CD4-positive, alpha-beta T cell treated with Interleukin-1 beta for 1 hour (primary cell): ENCODE measurements around the gene LDLRAP1.
A peak's percentile ranks its signal among the peaks of the same experiment; 100 is the strongest.

ENCODE experiments used
- DNase-seq, 2 donors: peaks; one replicate each; pipeline ENCODE4 v3.0.0-alpha.2; 2020 to 2022

LDLRAP1 gene

DNA sequence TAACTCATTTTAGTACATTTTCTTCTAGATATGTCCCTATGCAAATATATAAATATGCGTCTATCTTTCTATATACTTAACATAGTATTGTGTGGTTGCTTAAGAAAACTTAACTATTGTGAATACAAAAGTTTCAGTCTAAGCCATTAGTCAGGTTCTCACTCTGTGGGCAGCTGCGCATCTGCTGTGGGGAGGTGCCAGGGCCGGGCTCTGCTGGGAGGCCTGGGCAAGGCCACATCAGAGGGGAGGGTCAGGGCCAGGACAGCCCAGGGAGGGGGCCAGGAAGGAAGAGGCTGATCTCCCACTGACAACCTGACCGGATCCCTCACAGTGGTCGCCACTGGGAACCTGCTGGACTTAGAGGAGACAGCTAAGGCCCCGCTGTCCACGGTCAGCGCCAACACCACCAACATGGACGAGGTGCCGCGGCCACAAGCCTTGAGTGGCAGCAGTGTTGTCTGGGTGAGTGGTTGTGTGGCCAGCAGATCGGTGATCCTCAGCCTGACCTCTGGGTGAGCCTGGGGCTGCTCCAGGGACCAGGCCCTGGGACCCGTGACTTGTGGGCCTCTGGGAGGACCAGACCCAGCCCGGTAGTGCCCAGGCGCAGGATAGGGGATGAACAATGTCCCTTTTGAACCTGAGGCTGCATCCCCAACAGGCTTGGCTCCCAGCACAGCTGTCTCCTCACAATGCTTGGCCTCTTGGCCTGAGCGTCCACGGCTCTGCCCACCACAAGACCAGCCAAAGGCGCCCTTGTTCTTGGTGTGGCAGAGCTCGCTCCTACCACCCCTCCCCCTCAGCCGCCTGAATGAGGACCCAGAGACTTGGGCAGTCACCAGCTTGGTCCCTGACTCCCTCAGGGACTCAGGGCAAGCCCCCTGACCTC, 20.2 kb downstream of the LDLRAP1 start:
- no peak for DNase-seq

DNA sequence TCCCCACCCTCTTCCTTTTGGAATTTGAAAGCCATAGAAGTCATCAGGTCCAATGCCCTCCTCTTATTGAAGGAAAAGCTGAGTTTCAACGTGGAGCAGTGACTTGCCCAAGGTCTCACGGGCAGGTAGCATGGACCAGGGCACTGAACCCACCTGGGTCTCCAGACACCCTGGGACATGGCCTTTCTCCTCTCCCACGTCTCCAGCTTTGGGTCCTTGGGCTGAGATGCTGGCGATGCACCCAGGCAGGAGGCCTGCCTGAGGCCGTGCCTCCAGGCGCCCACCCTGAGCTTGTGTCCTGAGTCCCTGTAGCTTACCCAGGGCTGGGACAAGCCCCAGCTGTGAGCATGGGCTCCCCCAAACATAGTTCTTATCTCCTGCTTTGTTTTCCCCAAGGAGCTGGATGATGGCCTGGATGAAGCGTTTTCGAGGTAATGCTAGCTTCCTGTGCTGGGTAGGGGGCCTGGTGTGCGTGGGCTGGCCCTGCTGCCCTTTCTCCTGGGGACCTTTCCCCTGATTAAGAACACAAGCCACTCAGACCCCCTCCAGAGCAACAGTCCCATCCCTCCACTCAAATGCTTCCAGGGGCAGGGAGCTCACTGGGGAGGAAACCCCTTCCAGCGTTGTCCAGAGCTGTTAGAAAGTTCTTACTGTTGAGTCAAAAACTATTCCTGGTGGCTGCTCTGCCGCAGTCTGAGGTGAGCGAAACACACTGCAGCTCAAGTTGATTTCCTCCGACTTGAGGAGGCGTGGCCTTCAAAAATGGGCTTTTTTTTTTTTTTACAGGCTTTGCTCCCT, 21.6 kb downstream of the LDLRAP1 start:
- peak in 1 of 2 donors; percentile 32 for DNase-seq

DNA sequence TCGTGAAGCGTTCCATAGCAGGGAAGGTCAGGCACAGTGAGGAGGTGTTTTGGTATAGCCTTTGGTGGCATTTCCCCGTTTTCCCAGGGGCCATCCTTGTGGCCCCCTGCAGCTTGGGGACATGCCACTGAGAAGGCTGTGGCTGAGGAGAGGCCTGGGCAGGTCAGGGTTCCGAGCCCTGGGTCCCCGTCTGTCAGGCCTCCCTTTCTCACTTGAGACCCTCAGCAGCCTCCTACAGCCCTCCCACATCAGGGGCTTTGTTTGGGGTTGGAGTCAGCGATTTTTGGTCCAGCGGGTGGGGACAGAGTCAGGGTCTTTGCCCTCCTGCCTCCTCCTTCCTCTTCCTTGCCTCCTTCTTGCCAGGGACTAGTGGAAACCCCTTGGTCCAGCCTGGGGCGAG, 22.2 kb downstream of the LDLRAP1 start:
- DNase-seq: no peak

DNA sequence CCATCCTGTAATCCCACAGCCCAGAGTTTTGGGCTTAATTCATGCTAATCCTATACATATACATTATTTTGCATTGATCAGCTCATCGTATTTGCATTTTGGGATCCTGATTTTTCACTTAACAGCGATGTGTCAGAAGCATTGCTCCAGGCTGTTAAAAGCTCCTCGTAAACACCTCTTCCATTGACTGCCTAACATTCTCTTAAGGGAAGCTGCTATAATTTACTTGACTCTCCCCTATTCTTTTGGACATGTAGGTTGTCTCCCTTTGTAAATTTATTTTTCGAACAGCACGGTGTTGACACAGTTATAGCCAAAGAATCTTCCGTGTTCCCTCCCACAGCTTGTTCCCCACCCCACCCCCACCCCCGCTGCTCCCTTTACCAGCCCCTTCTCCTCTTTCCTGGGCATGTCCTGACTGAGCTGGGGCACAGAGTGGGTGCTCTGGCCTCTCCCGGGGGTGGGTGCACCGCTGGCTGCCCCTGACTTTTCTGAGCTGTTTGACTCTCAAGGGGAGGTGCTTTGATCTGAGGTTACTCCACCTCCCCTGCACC, 22.8 kb downstream of the LDLRAP1 start:
- no peak for DNase-seq

DNA sequence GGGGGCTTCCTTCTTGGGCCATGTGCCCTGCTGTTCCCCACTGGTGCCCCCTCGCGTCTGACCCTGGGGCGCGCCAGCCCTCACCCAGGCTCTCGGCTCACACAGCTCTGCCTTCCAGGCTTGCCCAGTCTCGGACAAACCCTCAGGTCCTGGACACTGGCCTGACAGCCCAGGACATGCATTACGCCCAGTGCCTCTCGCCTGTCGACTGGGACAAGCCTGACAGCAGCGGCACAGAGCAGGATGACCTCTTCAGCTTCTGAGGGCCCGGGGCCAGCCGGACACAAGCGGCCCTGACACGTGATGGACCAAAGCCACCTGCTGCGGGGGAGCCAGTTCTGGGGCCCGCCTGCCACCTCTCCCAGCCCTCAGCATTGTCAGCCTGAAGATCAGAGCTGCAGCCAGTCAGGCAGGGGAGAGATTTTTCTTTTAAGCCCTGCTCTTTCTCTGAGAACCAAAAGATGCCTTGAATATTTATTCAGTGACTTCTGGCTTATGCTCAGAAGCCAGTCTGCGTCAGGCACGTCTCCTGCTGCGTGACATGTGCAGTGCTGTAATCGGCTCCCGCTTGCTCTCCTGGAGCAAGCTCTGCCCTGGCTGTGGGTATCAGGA, 23.4 kb downstream of the LDLRAP1 start:
- no peak for DNase-seq

DNA sequence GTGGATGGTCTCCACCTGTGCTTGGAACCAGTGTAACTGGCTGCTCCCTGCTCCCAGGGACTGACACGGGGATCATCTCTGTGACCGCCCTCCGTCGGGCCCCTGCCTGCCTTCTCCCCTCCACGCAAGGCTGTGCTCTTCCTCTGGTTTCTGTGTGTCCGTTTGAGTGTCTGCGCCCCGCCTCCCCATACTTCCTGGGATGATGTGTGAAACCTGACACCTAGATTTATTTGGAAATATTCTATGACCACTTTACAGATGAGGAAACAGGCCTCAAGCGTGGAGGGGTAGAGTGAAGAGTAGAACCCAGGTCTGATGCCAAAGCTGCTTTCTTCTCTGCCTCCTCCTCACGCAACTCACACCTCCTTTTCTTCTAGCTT, 24.3 kb downstream of the LDLRAP1 start:
- no peak for DNase-seq

DNA sequence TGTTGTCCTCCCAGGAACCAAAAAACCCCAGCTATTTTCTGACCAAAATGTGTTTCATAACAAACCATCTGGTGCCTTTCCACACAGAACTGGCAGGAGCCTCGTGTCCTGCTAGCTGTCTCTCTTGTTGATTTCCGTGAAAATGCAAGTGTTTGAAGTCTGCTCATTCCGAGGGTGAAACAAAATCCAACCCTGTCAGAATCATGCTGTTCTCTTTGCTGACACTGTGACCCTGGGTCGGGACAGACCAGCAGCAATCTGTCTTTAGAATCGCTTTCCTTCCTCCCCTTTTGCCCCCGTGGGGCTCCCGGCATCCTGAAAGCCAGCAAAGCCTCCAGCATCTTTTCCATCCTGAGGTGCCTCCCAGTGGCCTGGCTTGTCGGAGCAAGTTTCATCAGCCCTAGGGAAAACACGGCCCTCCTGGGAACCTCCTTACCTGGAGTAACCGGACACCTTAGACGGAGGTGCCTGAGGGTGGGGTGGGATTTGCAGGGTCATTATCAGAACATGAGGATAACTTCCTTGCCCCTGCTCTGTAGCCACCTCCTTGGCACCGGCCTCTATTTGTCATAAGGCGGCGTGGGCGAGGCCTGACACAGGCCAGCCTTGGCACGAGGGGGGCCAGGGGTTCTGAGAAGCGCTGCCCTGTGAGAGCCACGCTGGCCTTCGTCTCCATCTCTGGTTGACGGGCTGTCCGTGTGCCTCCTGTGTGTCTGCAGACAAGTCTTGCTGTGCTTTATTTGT, 24.9 kb downstream of the LDLRAP1 start:
- no peak for DNase-seq

DNA sequence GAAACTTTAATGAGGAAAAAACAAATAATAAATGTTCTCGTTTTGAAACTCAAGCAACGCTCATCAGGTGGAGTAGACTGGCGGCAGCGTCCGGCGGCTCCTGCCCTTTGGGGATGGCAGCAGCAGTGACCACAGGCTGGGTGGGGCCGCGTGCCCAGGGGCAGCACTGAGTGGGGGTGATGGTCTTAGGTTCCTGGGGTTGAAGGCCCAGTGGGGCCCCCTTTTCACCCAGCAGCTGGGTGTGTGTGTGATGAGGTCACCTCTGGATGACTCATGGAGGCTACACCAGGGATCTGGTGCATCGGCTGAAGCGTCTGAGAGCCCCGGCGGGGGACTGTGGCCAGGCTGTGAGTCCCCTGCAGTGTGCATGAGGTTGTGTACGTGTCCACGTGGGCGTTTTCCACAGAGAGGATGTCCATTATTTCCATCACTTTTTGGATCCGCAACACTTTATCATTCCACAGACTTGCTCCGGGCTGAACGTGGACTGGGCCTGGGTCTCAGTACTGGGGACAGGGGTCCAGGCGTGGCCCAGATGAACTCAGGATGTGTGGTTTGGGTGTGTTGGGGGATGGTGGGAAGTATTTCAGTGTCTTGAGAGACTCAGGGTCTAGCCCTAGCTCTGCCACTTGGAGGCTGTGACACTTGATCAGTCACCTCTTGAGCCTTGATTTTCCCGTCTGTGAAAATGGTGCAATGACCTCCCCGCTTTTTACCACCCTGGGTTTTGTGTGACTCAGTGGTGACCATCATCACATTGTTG, 25.6 kb downstream of the LDLRAP1 start:
- no peak for DNase-seq

DNA sequence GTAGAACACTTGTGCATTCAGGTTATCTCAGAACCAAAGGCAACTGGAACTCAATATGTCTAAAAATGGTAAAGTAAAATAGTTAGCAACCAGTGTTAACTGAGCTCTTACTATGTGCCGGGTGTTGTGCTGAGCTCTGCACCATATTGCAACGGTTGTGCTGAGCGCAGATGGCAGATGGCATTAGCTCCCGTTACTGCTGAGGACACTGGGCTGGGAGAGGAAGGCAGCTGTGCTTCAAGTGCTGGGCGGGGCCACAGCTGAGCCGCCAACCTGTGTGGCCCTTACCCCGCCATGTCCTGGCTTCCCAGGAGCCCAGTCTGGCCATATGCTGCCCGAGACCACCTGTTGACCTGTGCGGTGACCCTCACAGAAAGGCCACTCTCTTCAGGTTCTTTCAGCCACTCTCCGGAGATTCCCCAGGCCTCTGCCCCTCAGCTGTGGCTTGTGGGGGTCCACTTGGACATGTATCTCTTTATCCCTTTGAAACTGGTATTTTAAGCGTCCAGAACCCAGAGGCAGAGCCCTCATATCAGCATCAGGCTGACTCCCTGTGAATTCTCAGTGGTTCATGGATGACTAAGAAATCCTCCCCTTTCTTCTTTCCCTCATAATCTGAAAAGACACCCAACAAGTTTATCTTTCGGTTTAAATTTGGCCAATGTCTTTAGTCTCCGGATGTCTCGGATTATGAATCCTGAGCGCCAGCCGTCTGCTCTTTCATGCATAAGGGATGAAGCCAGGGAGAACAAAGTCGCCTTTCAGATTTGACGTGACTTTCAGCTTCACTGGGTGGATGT, 26.4 kb downstream of the LDLRAP1 start:
- DNase-seq: no peak

DNA sequence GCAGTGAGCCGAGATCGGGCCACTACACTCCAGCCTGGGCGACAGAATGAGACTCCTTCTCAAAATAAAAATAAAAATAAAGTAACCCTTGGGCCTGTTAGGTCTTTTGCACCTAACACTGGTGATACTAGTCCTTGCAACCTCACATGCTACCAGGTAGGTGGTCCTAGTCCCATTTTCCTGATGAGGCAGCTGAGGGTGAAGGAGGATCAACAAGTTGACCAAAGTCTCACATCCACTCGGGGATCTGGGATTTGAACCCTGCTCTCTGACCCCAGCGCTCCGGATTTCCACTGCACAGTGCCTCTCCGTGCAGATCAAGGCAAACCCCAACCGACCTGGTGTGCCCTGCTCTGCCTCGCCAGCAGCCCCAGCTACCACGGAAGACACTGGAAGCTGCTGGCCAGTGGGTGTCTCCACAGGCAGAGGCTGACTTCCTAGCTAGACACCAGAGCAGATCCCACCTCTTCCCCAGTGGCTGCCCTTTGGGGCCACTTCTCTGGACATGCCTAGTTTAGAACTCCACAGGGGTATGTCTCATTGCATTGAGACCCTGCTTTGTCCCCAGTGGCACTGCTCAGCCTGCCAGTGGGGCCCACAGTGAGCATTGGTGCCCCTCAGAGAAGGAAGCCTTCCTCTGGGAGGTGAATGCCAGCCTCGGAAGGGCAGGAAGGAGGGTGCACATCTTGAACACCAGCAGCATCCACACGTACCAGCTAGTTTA, 27.6 kb downstream of the LDLRAP1 start:
- DNase-seq: no peak

DNA sequence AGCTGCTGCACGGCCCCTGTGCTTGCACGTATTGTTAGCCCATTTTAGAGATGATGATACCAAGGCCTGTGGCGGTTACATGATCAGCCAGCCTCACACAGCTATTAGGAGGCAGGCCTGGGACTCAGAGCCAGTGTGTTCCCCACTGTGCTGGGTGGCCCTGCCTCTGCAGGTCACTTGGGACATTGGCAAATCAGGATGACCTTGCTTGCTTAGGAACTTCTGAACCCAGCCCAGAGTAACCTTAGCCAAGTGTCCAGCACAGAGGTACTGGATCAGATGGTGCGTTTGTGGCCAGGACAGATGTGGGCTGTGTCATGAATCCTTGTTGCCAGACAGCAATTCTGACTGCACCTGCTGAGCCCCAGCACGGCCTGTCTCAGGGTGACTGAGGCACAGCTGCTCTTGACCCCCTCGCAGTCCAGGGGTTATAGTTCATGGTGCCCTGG, 28.1 kb downstream of the LDLRAP1 start:
- no peak for DNase-seq

DNA sequence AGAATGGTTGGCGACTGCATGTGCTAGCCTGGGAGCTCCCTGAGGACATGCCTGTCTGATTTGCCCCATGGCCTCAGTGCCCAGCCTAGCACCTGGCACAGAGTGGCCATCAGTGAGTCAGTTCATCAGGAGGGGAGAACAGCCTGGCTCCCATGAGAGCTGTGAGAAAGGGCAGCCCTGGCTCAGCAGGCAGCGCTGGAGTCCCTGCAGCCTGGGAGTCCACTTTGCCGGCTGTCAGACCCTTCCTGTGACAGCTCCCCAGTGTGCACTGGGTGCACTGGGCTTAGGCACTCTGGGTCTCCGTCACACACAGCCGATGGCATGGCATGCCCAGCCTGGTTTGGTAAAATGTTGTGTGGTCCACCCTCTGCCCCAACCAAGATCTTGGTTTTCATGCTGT, 28.7 kb downstream of the LDLRAP1 start:
- no peak for DNase-seq

DNA sequence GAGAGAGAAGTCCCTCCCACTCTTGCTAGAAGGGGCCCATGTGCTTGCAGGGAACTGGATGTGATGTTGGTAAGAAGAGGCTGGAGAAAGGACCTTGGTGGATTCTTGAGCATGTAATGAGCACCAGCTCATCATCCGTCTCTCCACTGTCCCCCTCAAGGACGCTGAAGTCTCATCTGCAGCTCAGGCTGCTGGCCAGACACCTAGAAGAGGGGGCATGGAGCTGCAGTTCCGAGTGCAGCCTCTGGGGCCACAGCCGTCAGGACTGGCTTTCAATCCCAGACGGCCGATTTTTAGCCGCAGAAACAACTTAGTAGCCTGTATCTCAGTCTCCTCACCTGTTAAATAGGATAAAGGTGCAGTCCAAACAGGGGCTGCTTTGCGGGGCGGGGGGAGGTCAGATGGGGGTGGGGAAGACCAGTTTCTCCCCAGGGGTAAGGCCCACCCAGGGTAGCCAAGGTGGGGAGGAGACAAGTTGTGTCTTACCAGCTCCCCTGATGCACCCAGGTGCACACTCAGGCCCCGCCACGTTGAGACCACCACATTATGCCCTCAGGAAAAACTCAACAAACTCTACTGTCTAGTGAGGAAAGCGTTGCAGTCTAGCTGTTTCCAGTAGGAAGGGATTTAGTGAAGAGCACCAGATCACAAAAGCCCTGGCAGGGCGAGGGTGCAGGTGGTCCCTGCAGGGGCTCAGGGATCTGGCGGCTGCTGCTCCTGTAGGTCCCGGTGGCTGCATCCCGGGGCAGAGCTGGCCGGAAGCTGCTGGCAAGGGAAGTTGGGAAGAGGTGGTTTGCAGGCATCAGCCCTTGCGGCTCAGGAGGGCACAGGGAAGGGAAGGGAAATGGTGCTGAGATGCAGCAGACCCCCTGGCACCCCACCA, 29.5 kb downstream of the LDLRAP1 start:
- DNase-seq: peak; percentile 43 to 46

DNA sequence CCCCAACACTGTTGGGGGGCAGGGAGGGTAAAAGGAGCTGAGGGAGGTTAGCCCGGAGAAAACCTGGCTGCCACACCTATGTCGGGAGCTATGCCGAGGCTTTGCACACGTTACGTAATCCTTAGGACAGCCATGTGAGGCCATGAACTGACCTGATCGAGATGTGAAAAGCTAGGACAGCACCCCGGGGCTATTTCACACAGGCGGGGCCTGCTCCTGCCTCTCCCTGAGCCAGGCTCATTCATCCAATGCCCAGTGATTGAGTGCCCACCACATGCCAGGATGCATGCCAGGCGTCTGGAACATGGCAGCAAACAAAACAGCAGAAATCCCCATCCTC, 30.2 kb downstream of the LDLRAP1 start:
- DNase-seq: no peak

DNA sequence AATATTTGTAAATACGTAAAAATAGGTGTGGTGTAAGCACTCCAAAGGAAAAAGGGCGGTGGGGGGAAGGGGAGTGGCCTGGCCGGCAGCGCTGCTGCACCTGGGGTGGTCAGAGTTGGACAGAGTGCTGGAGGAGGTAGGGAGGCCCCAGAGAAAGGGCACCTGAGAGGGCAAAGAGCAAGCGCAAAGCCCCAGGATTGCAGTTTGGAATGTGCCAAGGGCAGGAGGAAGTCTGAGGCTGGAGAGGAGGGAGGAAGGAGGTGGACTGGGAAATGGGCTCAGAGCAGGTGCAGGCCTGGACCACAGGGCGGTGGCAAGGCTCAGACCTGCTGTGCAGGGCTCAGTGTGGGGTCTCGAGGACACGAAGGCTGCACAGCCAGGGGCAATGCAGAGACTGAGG, 30.6 kb downstream of the LDLRAP1 start:
- no peak for DNase-seq

DNA sequence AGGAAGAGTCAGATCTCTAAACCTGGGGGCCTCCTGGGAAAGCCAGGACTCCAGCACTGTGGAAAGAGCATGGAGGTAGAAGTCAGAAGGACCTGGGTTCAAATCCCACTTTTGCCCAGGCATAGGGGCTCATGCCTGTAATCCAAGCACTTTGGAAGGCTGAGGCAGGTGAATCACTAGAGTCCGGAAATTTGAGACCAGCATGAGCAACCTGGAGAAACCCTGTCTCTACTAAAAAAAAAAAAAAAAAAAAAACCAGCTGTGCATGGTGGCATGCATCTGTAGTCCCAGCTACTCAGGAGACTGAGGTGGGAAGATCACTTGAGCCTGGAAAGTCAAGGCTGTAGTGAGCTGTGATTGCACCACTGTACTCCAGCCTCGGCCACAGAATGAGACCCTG, 31.8 kb downstream of the LDLRAP1 start:
- no peak for DNase-seq

DNA sequence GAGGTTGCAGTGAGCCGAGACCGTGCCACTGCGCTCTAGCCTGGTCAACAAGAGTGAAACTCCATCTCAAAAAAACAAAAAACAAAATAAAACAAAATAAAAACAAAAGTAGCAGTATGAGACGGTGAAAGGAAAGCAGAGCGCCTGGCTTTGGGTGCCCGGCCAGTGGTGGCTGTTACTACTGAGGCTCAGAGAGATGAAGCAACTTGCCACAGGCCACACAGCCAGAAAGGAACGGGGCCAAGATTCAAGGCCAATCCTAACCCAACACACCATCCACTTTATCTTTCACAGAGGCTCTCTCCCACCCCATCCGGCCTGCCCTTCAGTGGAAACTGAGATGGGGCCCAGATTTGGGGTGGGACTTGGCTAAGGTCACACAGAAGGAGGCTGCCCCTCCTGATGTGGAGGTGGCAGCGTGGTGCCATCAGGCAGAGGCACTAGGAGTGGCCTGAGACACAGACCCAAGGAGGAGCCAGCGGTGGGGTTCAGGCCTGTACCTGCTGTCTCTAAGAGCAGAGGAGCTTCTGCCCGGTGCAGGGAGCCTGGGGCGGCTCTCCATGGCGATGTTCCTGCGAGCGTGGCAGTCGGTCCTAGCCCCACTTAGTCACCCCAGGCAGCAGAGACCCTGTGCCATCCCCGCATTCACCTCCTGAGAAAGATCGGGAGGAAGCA, 33.2 kb downstream of the LDLRAP1 start:
- DNase-seq: no peak

DNA sequence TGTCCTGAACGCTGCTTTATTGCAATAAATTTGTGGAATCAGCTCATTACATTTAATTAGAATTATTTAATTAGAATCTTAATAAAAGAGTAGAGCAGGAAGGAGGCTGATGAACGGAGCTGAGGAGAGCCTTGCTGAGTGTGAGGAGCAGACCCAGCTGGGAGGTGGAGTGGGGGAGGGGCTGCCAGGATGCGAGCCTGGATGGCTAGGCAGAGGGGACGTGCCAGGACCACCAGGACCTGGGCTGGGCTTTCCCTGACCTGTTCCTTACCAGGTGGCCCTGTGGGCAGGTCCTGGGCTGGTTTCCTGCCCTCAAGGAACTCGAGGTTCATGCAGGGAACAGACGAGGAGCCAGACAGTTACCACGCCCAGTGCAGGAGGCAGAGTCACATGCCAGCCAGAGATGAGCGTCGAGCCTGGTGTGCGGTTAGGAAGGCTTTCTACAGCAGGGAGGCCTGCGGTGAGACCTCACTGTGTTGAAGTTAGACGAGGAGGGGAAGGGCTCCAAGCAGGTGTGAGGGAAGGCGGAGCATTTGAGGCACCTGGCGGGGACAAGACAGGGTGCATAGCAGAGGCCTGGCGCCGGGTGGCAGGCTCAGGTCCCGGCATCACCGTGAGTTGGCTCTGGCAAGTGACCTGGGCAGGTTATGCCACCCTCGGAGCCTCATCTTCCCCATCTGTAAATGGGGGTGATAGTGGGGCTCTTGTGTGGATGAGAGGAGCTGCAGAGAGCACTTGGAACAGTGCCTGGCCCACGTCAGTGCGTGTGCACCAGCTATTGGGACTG, 33.9 kb downstream of the LDLRAP1 start:
- DNase-seq: no peak
